ENCODE measurements around the gene KIF6. TPM values are rescaled to one million over a fixed set of nuclear protein-coding genes. Genes with fewer than 3 reads are reported as not detected.
"Not testable (repeated sequence)": the region's sequence is repeated elsewhere in the genome, so short reads cannot be mapped to it uniquely, and the experiment has no call there.

Gene KIF6
- total RNA-seq, 1 donor from 2014 or later: 2.0 TPM

DNA sequence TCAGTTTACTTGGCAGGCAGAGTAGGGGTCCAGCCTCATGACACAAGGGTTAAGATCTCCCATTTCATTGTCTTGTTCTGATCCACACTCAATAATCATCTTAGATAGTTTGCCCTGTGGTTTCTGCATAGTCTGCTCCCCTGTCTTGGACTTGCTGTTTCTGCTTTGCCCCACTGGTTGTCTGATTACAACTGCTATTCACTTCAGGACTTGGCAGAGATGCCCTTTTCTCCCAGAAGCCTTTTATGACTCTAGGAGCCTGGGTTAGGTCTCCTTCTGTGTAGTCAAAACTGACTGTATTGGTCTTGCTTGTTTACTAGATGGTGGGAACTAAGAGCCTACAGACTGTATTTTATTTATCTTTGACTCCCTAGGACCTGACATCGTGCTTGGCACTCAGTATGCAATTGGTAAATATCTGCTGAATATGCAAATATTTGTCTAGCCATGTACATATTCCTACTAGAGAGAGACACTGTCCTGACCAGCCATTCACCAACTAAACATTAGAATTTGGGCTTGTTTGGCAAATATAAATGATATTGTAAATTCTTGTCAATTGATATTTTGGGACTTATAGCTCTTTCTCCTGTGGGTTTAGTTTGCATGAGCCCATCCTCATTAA lies 236.8 kb downstream of the KIF6 start:
- Histone ChIP-seq H3K4me2 (ENCODE audit: low read length) (no peak overlapping the region), H3K4me1 (ENCODE audit: insufficient read depth, low read length) (peaks cover 4% of the 10 kb centered on the region), H3K9me3 (ENCODE audit: insufficient read depth, low read depth, low read length) (no peaks in the 10 kb centered on the region), H3K27ac (ENCODE audit: low read depth, low read length) (no peak overlapping the region), H4K20me1 (ENCODE audit: insufficient read depth, low read length) (no peaks in the 10 kb centered on the region), H3K9ac (ENCODE audit: low read length) (no peak overlapping the region), H3K36me3 (ENCODE audit: insufficient read depth, low read length) (no peaks in the 10 kb centered on the region), H3K27me3 (ENCODE audit: insufficient read depth, low read length) (no peaks in the 10 kb centered on the region), H3K79me2 (ENCODE audit: insufficient read depth, low read length) (no peaks in the 10 kb centered on the region), H3K4me3 (ENCODE audit: insufficient read depth, low read depth, low read length) (no peak overlapping the region), H2AFZ (ENCODE audit: low read depth, low read length) (no peak overlapping the region)
- Mint-ChIP-seq H3K27ac (ENCODE audit: unreplicated experiment) (no peak overlapping the region), H3K36me3 (ENCODE audit: low read depth, unreplicated experiment) (no peaks in the 10 kb centered on the region), H3K27me3 (ENCODE audit: low read depth, unreplicated experiment) (no peaks in the 10 kb centered on the region), H3K4me3 (ENCODE audit: unreplicated experiment) (no peak overlapping the region), H3K4me1 (ENCODE audit: low read depth, unreplicated experiment) (peaks cover 6% of the 10 kb centered on the region), H3K9me3 (ENCODE audit: unreplicated experiment) (peaks cover 2% of the 10 kb centered on the region)
- DNase-seq (ENCODE audit: low read depth) (no peak), FAIRE-seq (no peak)
- TF ChIP-seq, protein P1, sequence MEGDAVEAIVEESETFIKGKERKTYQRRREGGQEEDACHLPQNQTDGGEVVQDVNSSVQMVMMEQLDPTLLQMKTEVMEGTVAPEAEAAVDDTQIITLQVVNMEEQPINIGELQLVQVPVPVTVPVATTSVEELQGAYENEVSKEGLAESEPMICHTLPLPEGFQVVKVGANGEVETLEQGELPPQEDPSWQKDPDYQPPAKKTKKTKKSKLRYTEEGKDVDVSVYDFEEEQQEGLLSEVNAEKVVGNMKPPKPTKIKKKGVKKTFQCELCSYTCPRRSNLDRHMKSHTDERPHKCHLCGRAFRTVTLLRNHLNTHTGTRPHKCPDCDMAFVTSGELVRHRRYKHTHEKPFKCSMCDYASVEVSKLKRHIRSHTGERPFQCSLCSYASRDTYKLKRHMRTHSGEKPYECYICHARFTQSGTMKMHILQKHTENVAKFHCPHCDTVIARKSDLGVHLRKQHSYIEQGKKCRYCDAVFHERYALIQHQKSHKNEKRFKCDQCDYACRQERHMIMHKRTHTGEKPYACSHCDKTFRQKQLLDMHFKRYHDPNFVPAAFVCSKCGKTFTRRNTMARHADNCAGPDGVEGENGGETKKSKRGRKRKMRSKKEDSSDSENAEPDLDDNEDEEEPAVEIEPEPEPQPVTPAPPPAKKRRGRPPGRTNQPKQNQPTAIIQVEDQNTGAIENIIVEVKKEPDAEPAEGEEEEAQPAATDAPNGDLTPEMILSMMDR (IDR thresholded peaks at IDR 0.05; ENCODE audit: insufficient read depth, low read depth, low read length): no peak
- no peak for TF ChIP-seq EZH2 (IDR thresholded peaks at IDR 0.05; ENCODE audit: insufficient read depth, low read length)

DNA sequence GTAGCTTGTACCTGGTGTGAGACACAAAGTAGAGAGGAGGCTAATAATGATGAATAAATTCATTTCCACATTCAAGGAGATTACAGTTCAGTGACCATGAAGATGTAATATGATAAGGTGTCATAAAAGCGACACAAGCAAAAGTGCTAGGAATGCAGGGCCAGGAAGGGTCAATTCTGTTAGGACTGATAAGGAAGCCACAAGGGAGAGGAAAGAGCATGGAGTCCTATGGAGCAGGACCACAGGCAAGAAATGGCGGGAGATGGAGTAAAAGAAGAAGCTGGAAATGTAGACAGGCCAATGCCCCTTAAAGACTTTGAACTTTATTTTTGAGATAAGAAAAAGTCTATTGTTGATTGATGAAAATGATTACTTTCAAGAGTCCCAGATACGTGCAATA lies 240.9 kb downstream of the KIF6 start:
- Mint-ChIP-seq H3K27me3 (ENCODE audit: low read depth, unreplicated experiment) (no peaks in the 10 kb centered on the region), H3K27ac (ENCODE audit: unreplicated experiment) (no peak overlapping the region), H3K9me3 (ENCODE audit: unreplicated experiment) (peaks cover 7% of the 10 kb centered on the region), H3K4me3 (ENCODE audit: unreplicated experiment) (no peak overlapping the region), H3K4me1 (ENCODE audit: low read depth, unreplicated experiment) (no peaks in the 10 kb centered on the region), H3K36me3 (ENCODE audit: low read depth, unreplicated experiment) (no peaks in the 10 kb centered on the region)
- no peaks in the 10 kb centered on the region for H3K36me3 ChIP-seq (ENCODE audit: insufficient read depth, low read length)
- H3K79me2 ChIP-seq (ENCODE audit: insufficient read depth, low read length): no peaks in the 10 kb centered on the region
- H3K9ac ChIP-seq (ENCODE audit: low read length): no peak overlapping the region
- no peak overlapping the region for H2AFZ ChIP-seq (ENCODE audit: low read depth, low read length)
- TF ChIP-seq, protein P1 (IDR thresholded peaks at IDR 0.05; ENCODE audit: insufficient read depth, low read depth, low read length): no peak
- no peak for TF ChIP-seq EZH2 (IDR thresholded peaks at IDR 0.05; ENCODE audit: insufficient read depth, low read length)
- H3K4me1 ChIP-seq (ENCODE audit: insufficient read depth, low read length): no peaks in the 10 kb centered on the region
- H3K4me3 ChIP-seq (ENCODE audit: insufficient read depth, low read depth, low read length): no peak overlapping the region
- no peaks in the 10 kb centered on the region for H3K9me3 ChIP-seq (ENCODE audit: insufficient read depth, low read depth, low read length)
- no peak overlapping the region for H3K4me2 ChIP-seq (ENCODE audit: low read length)
- H3K27me3 ChIP-seq (ENCODE audit: insufficient read depth, low read length): no peaks in the 10 kb centered on the region
- H3K27ac ChIP-seq (ENCODE audit: low read depth, low read length): no peak overlapping the region
- DNase-seq (ENCODE audit: low read depth) (no peak), FAIRE-seq (no peak)
- H4K20me1 ChIP-seq (ENCODE audit: insufficient read depth, low read length): no peaks in the 10 kb centered on the region

DNA sequence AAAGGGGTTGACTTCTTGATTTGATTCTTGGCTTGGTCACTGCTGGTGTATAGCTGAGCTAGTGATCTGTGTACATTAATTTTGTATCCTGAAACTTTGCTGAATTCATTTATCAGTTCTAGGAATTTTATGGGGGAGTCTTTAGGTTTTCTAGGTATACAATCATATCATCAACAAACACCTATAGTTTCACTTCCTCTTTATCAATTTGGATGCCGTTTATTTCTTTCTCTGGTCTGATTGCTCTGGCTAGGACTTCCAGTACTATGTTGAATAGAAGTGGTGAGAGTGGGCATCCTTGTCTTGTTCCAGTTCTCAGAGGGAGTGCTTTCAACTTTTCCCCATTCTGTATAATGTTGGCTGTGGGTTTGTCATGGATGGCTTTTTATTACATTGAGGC lies 245.4 kb downstream of the KIF6 start:
- not testable (repeated sequence) for H3K4me1 ChIP-seq (ENCODE audit: insufficient read depth, low read length); H3K4me3 ChIP-seq (ENCODE audit: insufficient read depth, low read depth, low read length); DNase-seq (ENCODE audit: low read depth); H3K4me2 ChIP-seq (ENCODE audit: low read length); FAIRE-seq; H3K79me2 ChIP-seq (ENCODE audit: insufficient read depth, low read length); H3K36me3 Mint-ChIP-seq (ENCODE audit: low read depth, unreplicated experiment); H3K9ac ChIP-seq (ENCODE audit: low read length); H3K27ac ChIP-seq (ENCODE audit: low read depth, low read length); H3K9me3 Mint-ChIP-seq (ENCODE audit: unreplicated experiment); H4K20me1 ChIP-seq (ENCODE audit: insufficient read depth, low read length); H3K9me3 ChIP-seq (ENCODE audit: insufficient read depth, low read depth, low read length); H3K27me3 ChIP-seq (ENCODE audit: insufficient read depth, low read length); H3K4me1 Mint-ChIP-seq (ENCODE audit: low read depth, unreplicated experiment); H3K36me3 ChIP-seq (ENCODE audit: insufficient read depth, low read length); H2AFZ ChIP-seq (ENCODE audit: low read depth, low read length); H3K4me3 Mint-ChIP-seq (ENCODE audit: unreplicated experiment); H3K27me3 Mint-ChIP-seq (ENCODE audit: low read depth, unreplicated experiment); H3K27ac Mint-ChIP-seq (ENCODE audit: unreplicated experiment)
